Umbilical cord (tissue), 2 donors: ENCODE measurements around the gene RYR2. TPM values are rescaled to one million over a fixed set of nuclear protein-coding genes. Genes with fewer than 3 reads are reported as not detected.
"Not testable (repeated sequence)": the region's sequence is repeated elsewhere in the genome, so short reads cannot be mapped to it uniquely, and the experiment has no call there.

ENCODE experiments used
- DNase-seq: peaks from one replicate; pipeline ENCODE4 v3.0.0-alpha.2; 2015; ENCODE audit warnings: low spot score
- total RNA-seq: library from RNA; depleted of rRNA; stranded (reverse); fragments of >200 nt; gene quantifications from one replicate; pipeline ENCODE4 v1.2.3, GENCODE V29; 2014; ENCODE audit warnings: low replicate concordance; ENCODE audit not compliant: insufficient read depth

RYR2 gene
- total RNA-seq, 1 donor from 2014 or later, result 24.8 TPM

- DNase-seq, result no peak
Measured at GRCh38 chr1:237786066-237786719, 744.2 kb downstream of the RYR2 start.

GRCh38 chr1:237788069-237788468 lies 746.1 kb downstream of the RYR2 start:
- no peak for DNase-seq

GRCh38 chr1:237789619-237790018 lies 747.6 kb downstream of the RYR2 start:
- DNase-seq, result no peak

GRCh38 chr1:237791592-237791991 lies 749.6 kb downstream of the RYR2 start:
- no peak for DNase-seq

GRCh38 chr1:237792149-237792548 lies 750.2 kb downstream of the RYR2 start:
- no peak for DNase-seq

GRCh38 chr1:237792726-237793125 lies 750.7 kb downstream of the RYR2 start:
- no peak for DNase-seq

GRCh38 chr1:237794071-237794470 lies 752.1 kb downstream of the RYR2 start:
- no peak for DNase-seq

- no peak for DNase-seq
Measured at GRCh38 chr1:237795558-237795957, 753.6 kb downstream of the RYR2 start.

- DNase-seq, result peak; percentile 7
Measured at GRCh38 chr1:237799762-237800474, 757.9 kb downstream of the RYR2 start.

- DNase-seq, result no peak
Measured at GRCh38 chr1:237804516-237804915, 762.5 kb downstream of the RYR2 start.

GRCh38 chr1:237809099-237809498 lies 767.1 kb downstream of the RYR2 start:
- DNase-seq, result no peak

GRCh38 chr1:237811633-237812032 lies 769.6 kb downstream of the RYR2 start:
- no peak for DNase-seq

GRCh38 chr1:237812061-237812460 lies 770.1 kb downstream of the RYR2 start:
- DNase-seq, result no peak

- DNase-seq, result no peak
Measured at GRCh38 chr1:237814319-237814924, 772.4 kb downstream of the RYR2 start.

- no peak for DNase-seq
Measured at GRCh38 chr1:237817277-237817676, 775.3 kb downstream of the RYR2 start.

GRCh38 chr1:237820634-237821033 lies 778.6 kb downstream of the RYR2 start:
- not testable (repeated sequence) for DNase-seq

- no peak for DNase-seq
Measured at GRCh38 chr1:237832858-237833257, 790.9 kb downstream of the RYR2 start.

GRCh38 chr1:237834048-237834447 lies 792.1 kb downstream of the RYR2 start:
- DNase-seq, result no peak

GRCh38 chr1:237834461-237834860 lies 792.5 kb downstream of the RYR2 start:
- peak; percentile 65 for DNase-seq

GRCh38 chr1:237838320-237838719 lies 796.3 kb downstream of the RYR2 start:
- no peak for DNase-seq

- DNase-seq, result no peak
Measured at GRCh38 chr1:237838904-237839534, 797.0 kb downstream of the RYR2 start.

GRCh38 chr1:237841485-237841884 lies 799.5 kb downstream of the RYR2 start:
- DNase-seq, result no peak
